ENCODE data around the gene REV1. TPM values are rescaled to one million over a fixed set of nuclear protein-coding genes. Genes with fewer than 3 reads are reported as not detected.
"Not testable (repeated sequence)": the region's sequence is repeated elsewhere in the genome, so short reads cannot be mapped to it uniquely, and the experiment has no call there.

REV1 gene
- total RNA-seq, result 74.2 TPM
- long read RNA-seq, full-length matches to known transcripts, result 10 of 201 reads
- long read RNA-seq, partial matches to known transcripts, result 108 of 201 reads
- long read RNA-seq, other reads (novel, unspliced or antisense), result 83 of 201 reads

DNA sequence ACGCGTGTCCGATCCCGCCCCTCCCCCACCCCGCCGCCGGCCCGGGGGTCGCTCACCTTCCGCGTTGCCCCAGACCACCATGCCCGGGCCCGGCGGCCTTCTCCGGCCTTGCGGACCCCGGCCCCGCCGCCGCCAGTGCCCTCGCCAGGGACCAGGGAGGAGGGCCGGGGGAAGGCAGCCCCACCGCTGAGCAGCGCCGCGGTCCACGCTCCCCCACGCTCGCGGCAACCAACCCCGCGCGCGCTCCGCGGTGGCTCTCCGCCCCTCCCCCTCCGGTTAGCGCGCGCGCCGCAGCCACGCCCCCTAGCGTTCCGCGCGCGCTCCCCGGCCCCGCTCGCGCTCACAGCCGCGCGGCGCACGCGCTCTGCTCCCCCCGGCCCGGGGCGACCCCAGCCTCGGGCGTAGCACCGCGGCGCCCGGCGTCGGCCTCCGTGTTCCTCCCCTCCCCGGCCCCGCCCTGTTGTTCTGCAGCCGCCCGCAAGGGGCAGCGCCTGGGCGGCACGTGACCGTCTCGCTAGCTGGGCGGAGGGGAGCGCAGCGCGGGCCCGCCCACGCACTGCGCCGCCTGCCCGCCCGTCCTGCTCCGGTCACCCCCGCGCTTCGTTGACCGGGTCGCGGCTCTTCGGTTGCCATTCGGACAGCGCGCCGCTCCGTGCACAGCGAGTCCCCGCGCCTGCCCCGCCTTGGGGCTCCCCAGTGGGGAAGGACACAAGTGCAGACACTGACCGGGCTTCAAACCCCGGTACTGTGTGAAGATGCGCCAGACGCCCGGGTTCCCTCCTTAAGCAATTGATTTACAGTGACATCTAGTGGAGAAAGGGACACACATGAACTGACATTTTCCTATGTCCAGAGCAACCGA lies at the start of gene REV1:
Gene REV1, minus strand, starts transcription at position 257 of the 862 bp plus-strand sequence. CDS start 25,042 bp downstream, outside the sequence.
- intact Hi-C loops (cut with micrococcal nuclease), result loop anchor here (10.0 kb wide), 1 partner anchor 45 kb away; no protein-coding TSS in a partner anchor
- peak; percentile 90 for ATAC-seq
- DNase-seq, result peak; percentile 96

DNA sequence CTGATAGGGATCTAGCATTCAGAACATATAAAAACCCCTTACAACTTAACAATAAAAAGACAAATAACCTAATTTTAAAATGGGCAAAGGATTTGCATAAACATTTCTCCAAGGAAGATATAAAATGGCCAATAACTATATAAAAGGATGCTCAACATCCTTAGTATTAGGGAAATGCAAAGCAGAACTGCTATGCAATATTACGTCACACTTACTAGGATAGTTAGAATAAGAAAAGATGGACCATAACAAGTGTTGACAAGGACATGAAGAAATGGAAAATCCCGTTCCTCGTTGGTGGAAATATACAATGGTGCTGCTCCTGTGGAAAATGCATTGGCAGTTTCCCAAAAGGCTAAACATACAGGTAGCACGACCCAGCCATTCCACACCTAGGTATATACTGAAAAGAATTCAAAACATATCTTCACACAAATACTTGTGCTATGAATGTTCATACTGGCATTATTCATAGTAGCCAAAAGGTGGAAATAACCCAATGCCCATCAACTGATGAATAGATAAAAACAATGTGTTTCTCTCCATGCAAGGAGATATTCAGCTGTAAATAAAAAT lies 48.2 kb upstream of the REV1 start:
- no peak for DNase-seq
- no peak for ATAC-seq
- intact Hi-C loops (cut with micrococcal nuclease), result no loop called here

DNA sequence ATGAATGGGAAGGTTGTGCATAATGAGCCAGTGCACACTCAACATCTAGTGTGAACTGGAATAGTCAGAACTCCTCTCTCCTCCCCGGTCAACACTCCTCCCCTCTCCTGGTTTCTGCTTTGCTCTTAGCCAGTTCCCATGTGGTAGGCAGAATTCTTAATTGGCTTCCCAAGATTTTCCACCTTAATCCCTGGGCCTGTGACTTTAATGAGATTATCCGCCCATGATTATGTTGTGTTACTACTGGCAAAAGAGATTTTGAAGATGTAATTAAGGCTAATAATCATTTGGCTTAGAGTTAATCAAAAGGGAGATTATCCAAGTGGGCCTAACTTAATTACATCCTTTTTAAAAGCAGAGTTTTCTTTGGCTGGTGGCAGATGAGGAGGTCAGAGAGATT lies 34.2 kb upstream of the REV1 start:
- DNase-seq, result no peak
- intact Hi-C loops (cut with micrococcal nuclease), result no loop called here
- ATAC-seq, result no peak

DNA sequence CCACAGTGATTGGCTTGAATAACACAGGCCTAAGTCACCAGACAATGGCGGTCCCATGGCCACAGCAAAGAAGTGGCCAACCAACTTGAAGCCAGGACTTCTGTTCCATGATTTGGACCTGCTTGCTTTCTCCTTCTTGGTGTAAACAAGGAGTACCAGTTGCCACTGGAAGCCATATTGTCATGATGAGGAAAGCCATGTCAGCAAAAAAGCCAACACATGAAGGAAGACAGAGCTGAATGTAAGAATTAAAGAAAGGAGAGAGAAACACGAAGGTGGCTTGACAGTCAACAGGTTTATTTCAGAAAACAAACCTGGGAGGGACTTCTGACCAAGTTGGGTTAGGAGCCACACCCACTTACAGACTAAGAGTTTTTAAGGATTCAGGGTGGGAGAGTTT lies 32.3 kb upstream of the REV1 start:
- intact Hi-C loops (cut with micrococcal nuclease), result no loop called here
- DNase-seq (no peak), ATAC-seq (no peak)

DNA sequence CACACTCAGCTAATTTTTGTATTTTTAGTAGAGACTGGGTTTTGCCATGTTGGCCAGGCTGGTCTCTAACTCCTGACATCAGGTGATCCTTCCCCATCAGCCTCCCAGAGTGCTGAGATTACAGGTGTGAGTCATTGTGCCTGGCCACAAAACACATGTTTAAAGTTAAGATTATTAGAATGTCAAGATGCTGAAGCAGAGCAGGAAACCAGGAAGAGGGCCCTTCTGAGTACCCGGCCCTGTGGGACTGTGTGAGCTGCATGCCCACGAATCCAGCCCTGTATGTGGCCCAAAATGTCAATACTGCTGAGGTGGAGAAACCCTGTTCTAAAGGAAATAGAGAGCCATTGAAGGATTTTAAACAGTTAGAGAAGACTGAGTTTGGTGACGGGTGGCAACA lies 31.0 kb upstream of the REV1 start:
- intact Hi-C loops (cut with micrococcal nuclease), result no loop called here

DNA sequence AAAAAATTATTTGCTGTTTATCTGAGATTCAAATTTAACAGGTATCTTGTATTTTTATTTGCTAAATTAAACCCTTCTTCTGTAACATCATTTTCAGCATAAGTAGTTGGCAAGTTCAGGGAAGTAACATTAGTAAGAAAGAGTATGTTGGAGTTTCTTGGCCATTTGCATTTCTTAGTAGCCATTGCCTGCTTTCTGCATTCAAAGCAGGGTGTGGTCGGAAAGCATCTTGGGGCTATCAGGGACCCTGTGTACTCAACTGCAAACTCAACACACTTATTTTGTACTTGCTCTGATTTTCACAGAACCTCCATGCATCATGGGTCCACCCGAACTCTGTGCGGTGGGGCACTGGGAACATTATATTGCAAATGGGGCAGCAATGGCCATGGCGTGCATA lies 30.4 kb upstream of the REV1 start:
- intact Hi-C loops (cut with micrococcal nuclease), result no loop called here
- ATAC-seq (no peak), DNase-seq (no peak)

More for the DNA sequence above, 31.0 kb upstream of the REV1 start:
- DNase-seq (no peak), ATAC-seq (no peak)

DNA sequence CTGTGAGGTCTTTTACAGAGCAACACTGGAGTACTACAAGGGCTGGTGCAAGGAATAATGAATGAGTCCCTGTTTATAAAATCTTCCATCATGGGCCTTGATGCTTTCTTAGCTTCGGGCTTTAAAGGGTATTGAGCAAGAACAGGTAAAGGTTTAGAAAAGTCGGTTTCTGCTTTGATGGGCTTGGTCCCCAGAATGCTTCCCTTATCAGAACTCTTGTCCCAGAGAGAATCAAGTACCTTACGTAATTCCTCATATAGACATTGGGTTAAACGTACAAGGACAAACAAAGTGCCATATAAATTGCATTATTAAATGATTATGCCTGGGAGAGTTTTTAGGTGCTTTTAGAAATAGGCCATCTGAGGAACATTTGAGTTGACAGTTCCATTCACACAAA lies 24.5 kb upstream of the REV1 start:
- ATAC-seq, result no peak
- DNase-seq, result no peak
- intact Hi-C loops (cut with micrococcal nuclease), result no loop called here

DNA sequence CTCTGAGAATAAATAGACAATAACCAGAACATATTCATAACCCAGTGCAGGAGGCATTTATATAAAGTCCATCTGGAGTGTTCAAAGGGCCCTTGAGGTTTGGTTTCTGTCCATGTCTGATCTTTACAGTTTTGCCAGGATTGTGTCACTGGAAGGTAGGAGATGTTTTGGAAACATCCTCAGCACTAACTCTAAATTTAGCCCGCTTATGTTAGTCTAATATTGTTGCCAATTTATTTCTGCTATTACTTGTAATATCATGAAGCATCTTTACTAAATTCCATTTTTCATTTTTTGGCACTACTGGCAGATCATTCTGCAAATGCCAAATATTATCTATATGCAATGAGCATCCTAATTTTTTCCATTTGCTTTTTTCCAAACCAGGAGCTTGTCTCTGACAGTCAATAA lies 22.4 kb upstream of the REV1 start:
- no peak for DNase-seq
- intact Hi-C loops (cut with micrococcal nuclease), result no loop called here
- ATAC-seq, result peak; percentile 88

DNA sequence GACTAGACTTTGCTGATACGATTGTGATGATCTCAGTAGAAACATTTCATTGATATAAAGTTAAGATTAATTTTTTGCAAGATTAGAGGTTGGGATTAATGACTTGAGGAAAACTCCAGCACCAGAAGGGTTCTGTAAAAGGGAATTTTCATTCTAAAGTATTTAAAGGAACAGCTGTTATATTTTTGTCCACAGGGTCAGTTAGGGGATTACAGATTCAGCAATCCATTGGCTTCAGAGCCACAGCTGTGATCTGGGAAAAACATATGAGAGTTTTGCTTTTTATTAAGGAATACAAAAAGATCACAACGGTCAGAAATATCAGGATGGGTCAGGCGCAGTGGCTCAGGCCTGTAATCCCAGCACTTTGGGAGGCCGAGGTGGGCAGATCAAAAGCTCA lies 19.6 kb upstream of the REV1 start:
- no peak for ATAC-seq
- DNase-seq, result no peak
- intact Hi-C loops (cut with micrococcal nuclease), result no loop called here

DNA sequence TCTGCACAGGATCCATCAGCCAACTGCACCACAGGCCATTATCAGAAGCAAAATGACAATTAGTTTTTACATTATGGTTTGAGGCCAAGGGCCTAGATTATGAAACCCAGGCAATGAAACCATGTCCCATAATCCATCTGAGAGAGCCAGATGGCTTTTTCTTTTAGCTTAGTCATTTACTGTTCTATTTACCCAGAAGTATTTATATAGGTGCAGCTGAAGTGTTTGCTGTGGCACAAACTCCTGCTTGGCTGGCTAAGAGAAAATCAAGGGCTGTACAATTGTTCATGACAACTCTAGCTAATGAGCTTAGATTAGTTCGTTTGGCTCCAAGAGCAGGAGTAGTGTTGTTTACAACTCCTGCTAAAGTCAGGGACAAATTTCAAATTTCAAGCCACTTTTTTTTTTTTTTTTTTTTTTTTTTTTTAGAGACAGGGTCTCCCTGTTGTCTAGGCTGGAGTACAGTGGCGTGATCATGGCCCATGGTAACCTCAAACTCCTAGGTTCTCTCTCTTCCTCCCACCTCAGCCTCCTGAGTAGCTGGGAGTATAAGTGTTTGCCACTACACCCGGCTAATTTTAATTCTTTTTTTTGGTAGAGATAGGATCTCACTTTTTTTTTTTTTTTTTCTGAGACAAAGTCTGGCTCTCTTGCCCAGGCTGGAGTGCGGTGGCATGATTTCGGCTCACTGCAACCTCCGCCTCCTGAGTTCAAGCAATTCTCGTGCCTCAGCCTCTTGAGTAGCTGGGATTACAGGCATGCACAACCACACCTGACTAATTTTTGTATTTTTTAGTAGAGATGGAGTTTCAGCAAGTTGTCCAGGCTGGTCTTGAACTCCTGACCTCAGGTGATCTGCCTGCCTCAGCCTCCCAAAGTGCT lies 18.4 kb upstream of the REV1 start:
- ATAC-seq (peak; percentile 63), DNase-seq (no peak)
- intact Hi-C loops (cut with micrococcal nuclease), result no loop called here

DNA sequence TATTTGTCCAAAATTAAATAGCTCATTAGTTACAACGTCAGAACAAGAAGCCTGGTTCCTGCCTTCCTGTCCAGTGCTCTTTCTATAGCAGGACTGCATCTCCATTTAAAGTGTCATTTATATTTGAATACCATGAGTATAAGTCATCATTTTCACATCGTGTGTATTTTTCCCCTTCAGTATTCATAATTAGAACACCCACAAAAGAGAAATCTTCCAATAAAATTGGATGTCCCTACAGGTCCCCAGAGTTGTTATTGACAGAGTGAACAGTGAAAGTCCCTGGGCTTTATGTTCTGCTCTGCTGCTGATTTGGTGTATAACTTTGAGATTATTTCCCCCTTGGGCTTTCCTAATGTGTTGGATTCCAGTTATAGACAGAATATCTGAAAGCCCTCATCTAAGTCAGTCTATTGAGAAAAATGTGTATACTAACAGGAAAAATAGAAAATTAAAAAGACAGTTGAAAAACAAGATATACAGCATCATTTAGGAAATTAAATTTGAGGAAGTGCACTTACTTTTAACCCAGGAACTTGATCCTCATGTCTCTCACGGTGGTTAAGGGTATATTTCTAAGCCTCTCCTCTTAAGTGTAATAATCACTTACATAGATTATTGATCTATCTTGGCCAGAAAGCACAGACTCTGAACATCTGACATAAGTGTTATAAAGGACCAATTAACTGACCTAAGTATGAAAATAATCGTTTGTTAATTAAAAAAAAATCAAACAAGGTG lies 15.2 kb upstream of the REV1 start:
- ATAC-seq (no peak), DNase-seq (no peak)
- intact Hi-C loops (cut with micrococcal nuclease), result no loop called here

DNA sequence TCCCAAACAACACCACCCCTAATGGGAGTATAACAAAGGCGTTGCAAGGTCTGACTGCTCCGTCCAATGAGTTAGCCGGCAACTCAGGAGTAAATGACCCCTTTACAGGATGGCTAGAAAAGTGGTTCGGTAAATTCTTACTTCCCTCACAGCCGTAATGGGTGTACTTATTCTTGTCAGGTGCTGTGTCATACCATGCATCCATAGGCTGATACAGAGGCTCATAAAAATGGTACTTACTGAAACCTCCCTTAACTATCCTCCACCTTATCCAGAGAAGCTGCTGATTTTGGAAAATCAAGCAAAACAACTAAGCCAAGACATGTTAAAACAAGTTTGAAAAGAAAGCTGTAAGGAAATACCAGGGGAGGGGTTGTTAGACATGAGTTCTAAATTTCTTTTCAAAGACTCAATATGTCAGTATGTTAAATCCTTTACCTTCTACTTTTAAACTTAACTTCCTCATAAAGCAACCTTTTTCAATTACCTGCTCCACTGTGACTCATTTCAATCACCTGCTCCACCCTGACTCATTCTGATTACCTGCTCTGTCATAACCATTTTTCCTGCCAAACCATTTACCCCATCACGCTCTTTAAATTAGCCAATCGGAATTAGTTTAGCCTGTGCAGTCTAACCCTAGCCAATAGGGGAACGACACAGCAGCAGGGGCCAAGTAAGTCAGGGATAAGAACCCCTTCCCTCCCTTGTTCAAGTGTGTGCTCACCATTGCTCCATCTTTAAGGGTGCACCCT lies 14.0 kb upstream of the REV1 start:
- intact Hi-C loops (cut with micrococcal nuclease); ATAC-seq; DNase-seq: not testable (repeated sequence)

DNA sequence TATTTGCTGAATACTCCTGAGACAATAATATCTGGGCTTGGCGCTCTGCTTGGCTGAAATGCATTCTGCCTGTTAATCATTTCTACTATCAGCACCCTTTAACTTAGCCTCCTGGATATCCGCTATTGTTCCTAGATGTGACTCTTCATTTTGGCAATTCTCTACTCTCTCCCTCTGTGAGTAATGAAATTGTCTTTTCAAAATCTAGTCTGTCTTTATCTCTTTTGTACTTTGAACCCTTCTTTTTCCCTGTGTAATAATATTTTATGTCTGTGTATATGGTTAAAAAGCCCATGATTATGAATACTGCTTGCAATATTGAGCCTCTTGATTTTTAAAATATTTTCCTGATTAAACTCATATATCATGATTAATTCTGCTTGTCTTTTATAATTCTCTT lies 6.2 kb upstream of the REV1 start:
- ATAC-seq (no peak), DNase-seq (no peak)
- intact Hi-C loops (cut with micrococcal nuclease), result loop anchor here (10.0 kb wide), 1 partner anchor 51 kb away; no protein-coding TSS in a partner anchor

DNA sequence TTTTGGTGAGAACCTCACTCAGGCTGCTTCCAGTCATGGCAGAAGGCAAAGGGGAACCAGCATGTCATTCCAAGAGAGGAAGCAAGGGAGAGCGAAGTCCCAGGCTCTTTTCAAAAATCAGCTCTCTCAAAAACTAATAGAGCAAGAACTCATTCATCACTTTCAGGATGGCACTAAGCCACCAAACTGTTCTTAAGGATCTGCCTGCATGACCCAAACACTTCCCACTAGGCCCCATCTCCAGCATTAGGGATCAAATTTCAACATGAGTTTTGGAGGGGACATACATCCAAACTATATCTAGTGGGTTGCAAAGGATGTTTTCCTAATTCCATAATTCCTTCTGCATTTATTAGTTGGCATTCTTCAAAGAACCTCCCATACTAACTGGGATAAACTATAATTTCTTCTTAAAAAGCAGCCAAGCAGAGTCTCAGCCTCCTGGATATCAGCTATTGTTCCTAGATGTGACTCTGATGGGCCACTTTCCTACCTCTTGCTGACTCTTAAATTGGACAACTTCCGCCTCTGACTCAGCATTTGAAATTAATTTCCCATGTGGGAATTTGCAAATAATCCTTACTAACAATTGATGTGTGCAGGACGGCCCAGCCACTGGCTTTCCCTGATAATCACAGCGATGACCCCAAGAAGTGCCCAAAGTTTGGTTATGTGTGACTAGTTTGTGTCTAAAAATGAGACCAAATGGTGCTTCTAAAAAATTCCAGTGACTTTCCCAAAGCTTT lies 5.5 kb upstream of the REV1 start:
- intact Hi-C loops (cut with micrococcal nuclease), result loop anchor here (10.0 kb wide), 1 partner anchor 50 kb away; no protein-coding TSS in a partner anchor
- ATAC-seq (no peak), DNase-seq (no peak)

DNA sequence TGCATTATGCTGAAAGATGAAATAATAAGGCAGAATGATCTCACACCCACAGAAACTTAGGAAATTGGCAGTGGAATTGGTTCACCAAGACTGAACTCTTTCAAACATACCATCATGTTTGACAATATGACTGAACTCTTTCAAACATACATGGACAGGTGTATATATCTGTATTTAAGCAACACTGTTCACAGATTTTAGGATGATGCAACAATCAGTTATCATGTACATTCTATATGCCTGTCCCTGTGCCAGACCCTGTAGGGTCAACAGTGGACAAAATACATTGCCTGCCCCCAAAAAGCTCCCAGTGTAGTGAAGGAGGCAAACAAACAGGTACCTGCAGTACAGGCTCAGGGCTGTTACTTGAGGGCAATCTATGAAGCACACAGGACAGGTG lies 2.9 kb upstream of the REV1 start:
- intact Hi-C loops (cut with micrococcal nuclease), result loop anchor here (10.0 kb wide), 1 partner anchor 48 kb away; no protein-coding TSS in a partner anchor
- DNase-seq (no peak), ATAC-seq (no peak)

DNA sequence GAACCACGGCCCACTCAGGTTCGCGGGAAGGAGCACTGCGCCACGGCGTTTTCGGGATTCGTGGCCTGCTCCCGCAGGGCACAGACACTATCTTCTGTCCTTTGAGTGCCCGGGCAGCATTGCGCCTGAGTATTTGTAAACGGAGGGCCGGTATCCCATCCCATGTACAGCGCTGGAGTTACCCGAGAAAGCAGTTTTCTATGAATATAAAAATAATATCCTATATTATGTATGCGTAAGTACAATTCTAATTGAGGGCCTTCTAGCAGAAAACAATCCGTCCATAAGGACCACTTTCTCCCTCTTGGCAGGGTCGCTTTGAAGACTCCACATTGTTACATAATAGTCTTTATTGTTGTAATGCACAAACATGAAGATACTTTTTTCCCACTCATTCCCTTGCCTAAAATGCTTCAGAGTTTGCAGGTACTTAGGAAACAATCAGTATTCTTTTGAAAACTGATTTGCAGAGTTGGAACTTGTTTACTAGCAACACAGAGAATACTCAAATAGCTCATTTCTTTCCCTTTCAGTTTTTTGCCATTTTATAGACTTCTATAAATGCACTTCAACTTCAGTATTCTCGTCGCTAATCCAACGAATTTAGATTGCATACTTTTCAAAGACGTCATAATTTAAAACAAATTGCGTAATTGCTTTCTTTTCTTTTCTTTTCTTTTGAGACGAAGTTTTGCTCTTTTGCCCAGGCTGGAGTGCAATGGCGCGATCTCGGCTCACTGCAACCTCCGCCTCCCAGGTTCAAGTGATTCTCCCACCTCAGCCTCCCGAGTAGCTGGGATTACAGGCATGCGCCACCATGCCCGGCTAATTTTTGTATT lies 1.0 kb upstream of the REV1 start:
- intact Hi-C loops (cut with micrococcal nuclease), result loop anchor here (10.0 kb wide), 1 partner anchor 46 kb away; no protein-coding TSS in a partner anchor
- ATAC-seq, result no peak
- DNase-seq, result no peak
